DMS153 treated with DMSO at 0.1 percent for 48 hours (cell line): ENCODE data around the gene CADM4.
A peak's percentile ranks its signal among the peaks of the same experiment; 100 is the strongest.
"Not testable (repeated sequence)": the region's sequence is repeated elsewhere in the genome, so short reads cannot be mapped to it uniquely, and the experiment has no call there.

Experiments
- DNase-seq: peaks from one replicate; lab custom pipeline; 2025; ENCODE audit not compliant: unreplicated experiment; lab: John Stamatoyannopoulos, UW

Gene CADM4, protein sequence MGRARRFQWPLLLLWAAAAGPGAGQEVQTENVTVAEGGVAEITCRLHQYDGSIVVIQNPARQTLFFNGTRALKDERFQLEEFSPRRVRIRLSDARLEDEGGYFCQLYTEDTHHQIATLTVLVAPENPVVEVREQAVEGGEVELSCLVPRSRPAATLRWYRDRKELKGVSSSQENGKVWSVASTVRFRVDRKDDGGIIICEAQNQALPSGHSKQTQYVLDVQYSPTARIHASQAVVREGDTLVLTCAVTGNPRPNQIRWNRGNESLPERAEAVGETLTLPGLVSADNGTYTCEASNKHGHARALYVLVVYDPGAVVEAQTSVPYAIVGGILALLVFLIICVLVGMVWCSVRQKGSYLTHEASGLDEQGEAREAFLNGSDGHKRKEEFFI

GRCh38 chr19:43639519-43640423 is at the start of gene CADM4:
Gene CADM4 (minus strand): TSS chr19:43639850. CDS start chr19:43639790, 60 bp downstream.
- DNase-seq, result no peak

- no peak for DNase-seq
These were observed 48.5 kb upstream of the CADM4 start for GRCh38 chr19:43688059-43688701.

- no peak for DNase-seq
These were observed 48.0 kb upstream of the CADM4 start for GRCh38 chr19:43687660-43687997.

GRCh38 chr19:43684326-43684725 is 44.7 kb upstream of the CADM4 start:
- no peak for DNase-seq

DNA sequence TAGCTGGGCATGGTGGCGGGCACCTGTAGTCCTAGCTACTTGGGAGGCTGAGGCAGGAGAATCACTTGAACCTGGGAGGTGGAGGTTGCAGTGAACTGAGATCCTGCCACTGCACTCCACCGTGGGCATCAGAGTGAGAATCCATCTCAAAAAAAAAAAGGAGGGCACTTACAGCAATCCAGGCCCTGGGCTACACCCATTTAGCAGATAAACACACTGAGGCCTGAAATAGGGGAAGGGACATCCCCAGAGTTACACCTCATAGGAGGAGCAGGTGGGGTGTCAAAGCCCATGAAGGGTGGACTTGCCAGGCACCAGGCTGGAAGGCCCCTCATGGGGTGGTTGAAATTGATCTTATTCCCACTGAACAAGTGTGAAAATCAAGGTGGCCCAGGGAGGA is 44.3 kb upstream of the CADM4 start:
- no peak for DNase-seq

DNA sequence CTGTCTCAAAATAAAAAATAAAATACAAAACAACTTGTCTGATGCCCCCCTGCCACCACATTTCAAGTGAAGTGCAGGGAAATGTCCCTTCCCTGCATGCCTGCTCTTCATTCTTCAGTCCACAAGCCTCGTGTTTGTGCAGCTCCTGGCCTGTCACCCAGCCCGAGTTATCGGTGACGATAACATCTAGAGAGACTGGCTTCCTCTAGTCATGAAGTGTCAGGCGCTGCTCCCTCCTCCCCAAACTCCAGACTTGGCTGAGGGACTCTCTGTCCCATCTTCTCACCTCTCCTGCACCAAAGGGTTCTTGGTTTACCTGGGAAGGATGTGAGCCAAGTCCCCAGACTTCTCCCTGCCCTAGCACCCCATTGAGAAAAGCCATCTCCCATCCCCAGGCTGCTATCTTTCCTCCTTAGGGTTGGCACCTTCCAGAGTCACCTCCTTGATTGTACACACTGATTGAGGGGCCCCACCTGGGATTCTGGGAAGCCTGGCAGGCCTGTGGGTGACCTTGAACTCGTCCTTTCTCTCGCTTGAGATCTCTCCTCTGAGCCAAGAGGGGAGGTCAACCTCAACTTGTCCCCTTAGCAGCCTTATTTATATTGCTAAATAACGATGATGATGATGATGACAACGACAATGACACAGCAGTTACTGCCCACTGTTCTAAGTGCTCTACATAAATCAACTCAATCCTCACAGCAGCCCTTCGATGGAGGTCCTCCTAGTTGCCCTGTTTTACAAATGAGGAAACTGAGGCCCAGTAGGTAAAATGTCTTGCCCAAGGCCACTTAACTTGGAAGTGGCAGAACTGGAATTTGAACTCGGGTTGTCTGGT is 43.4 kb upstream of the CADM4 start:
- DNase-seq, result no peak

GRCh38 chr19:43682269-43682668 is 42.6 kb upstream of the CADM4 start:
- DNase-seq, result not testable (repeated sequence)

- DNase-seq, result no peak
These were observed 42.2 kb upstream of the CADM4 start for GRCh38 chr19:43681821-43682220.

- DNase-seq, result no peak
These were observed 39.0 kb upstream of the CADM4 start for GRCh38 chr19:43678512-43679261.

GRCh38 chr19:43675906-43676305 is 36.3 kb upstream of the CADM4 start:
- no peak for DNase-seq

DNA sequence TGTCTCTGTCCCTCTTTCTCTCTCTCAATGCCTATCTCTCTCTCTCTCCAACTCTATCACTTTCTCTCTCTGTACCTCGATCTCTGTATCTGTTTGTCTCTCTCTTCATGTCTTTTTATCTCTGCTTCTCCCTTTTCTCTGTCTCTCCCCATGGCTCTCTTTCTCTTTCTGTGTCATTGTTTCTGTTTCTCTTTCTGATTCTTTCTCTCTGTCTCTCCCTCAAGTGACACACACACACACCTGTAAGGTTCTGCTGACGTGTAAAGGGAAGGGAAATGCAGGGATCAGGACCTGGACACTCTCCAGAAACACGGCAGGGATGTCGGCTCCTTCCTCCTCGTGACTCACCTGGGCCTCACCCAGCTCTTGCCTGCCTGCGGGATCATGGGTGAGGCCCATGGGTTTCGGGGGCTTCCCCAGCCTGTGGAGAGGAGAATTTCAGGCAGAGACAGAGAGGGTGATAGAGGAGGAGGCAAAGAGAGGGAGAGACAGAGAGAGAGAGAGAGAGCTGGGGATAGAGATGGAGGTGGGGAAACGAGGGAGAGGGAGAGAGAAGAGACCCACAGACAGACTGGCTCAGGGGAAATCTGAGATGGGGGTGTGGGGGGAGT is 35.7 kb upstream of the CADM4 start:
- no peak for DNase-seq

- no peak for DNase-seq
These were observed 34.9 kb upstream of the CADM4 start for GRCh38 chr19:43674596-43674995.

GRCh38 chr19:43674183-43674582 is 34.5 kb upstream of the CADM4 start:
- no peak for DNase-seq

DNA sequence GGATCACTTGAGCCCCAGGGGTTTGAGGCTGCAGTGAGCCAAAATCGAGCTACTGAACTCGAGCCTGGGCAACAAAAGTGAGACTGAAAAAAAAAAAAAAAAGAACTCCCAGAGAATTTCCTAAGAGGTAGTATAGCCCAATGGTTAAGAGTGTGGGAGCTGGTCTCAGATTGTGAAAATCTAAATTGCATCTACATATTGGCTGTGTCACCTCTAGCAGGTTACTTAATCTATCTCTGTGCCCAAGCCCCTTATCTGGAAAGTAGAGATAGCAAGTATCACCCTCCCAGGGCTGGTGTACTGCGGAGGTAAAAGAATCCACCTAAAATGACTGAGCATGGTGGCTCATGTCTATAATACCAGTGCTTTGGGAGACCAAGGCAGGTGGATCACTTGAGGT is 34.0 kb upstream of the CADM4 start:
- DNase-seq, result no peak

DNA sequence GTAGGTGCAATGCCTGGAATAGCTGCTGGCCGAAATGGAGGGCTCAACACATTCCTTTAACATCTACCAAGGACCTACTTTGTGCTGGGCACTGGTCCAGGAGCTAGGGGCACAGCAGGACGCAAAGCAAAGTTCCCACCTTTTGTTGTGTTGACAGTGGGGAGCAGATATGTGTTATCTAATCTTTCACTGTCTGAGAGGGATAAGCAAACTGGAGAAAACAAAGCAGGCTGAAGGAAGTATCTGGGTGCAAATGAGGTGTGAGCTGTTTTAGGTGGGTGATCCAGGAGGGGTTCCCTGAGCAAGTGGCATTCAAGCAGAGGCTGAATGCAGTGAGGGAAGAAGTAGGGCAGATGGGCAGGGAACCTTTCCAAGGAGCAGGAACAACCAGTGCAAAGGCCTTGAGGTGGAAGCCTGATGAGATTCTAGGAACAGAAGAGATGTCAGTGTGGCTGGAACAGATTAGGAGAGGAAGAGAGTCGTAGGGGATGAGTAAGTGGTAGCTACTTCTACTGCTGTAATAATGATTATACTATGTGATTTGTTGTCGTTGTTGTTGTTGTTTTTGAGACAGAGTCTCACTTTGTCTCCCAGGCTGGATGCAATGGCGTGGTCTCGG is 32.5 kb upstream of the CADM4 start:
- DNase-seq, result no peak

DNA sequence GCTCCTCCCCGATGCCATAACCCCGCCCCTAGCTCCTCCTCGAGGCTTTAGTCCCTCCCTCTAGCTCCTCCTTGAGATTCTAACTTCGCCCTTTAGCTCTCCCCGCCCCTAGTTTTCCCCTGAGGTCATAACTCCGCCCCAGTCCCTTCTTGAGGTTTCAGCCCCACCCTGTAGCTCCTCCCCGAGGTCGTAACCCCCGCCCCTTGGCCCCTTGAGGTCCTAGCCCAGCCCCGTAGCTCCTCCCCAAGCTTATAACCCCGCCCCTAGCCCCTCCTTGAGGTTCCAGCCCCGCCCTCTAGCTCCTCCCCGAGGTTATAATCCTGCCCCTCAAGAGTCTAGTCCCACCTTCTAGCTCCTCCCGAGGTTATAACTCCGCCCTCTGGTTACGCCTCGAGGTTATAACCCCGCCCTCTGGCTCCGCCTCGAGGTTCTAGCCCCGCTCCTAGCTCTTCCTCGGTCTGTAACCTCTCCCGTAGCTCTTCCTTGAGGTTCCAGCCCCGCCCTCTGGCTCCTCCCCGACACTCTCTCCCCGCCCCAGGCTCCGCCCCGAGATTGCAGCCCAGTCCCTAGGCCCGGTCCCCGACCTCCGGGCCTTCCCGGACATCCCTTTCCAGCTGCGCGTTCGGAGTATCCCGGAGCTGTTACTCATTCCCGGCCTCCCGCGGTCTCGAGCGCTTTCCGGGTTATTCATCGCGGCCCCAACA is 28.9 kb upstream of the CADM4 start:
- peak; percentile 100 for DNase-seq

DNA sequence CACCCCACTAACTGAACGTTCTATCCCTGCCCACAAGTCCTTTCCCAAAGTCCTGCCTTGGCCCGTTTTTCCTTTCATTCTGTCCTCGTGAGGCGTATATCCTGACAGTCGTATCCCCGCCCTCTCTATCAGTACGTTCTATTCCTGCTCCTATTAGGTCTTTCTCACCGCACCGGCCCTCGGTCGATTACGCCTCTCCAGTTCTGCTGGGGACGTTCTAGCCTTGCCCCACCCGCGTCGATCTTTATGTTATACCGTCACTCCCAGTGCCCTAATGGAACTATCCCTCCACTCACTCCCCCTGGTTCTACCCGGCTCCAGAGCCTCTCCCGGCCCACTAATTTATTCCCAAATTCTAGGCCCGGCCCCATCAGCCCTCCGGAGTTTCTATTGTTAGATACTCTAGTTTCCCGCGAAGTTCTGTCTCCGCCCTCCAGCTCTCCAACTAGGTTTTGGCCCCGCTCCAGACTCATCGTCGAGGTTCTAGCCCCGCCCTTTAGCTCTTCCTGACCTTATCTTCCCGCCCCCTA is 28.3 kb upstream of the CADM4 start:
- peak; percentile 75 for DNase-seq

GRCh38 chr19:43667126-43667875 is 27.7 kb upstream of the CADM4 start:
- no peak for DNase-seq
